HepG2 (cell line): Measurements from ENCODE around the gene LEAP2. TPM values are rescaled to one million over a fixed set of nuclear protein-coding genes. Genes with fewer than 3 reads are reported as not detected.

ENCODE experiments used
- BCL6 ChIP-seq: IDR thresholded peaks from 2 replicates; pipeline ENCODE4 v1.6.1; 2016; ENCODE audit warnings: missing genetic modification reagents, missing compliant biosample characterization
- EP300 ChIP-seq, 3 experiments: sonication (generic) in 1 of 3; formaldehyde crosslinking in 1 of 3; IDR thresholded peaks; 2 replicates each; pipeline versions ENCODE4 v1.5.1 to v1.6.1; 2011 to 2020; ENCODE audit warnings: low read depth in 2 of 3, low read length in 2 of 3, borderline replicate concordance in 1 of 3, improper control_type of control experiment in 1 of 3, mild to moderate bottlenecking in 1 of 3, missing genetic modification reagents in 1 of 3, moderate library complexity in 1 of 3
- FOXM1 ChIP-seq: sonication (generic); formaldehyde crosslinking; IDR thresholded peaks from 2 replicates; pipeline ENCODE4 v1.5.0; 2020; ENCODE audit warnings: missing genetic modification reagents
- MTF2 ChIP-seq: sonication (generic); formaldehyde crosslinking; IDR thresholded peaks from 2 replicates; pipeline ENCODE4 v1.5.0; 2020; ENCODE audit warnings: missing genetic modification reagents, borderline replicate concordance
- NBN ChIP-seq: fragments of 450-650 bp; conservative IDR thresholded peaks from 2 replicates; pipeline ENCODE4 v1.6.1; 2017
- NCOA1 ChIP-seq: sonication (generic); formaldehyde crosslinking; IDR thresholded peaks from 2 replicates; pipeline ENCODE4 v1.9.0; 2021; ENCODE audit warnings: missing genetic modification reagents
- RORA ChIP-seq: sonication (generic); formaldehyde crosslinking; IDR thresholded peaks from 2 replicates; pipeline ENCODE4 v1.5.0; 2020; ENCODE audit warnings: mild to moderate bottlenecking, missing genetic modification reagents, moderate library complexity
- SIX1 ChIP-seq: sonication (generic); formaldehyde crosslinking; IDR thresholded peaks from 2 replicates; pipeline ENCODE4 v1.4.0; 2020; ENCODE audit warnings: missing genetic modification reagents, borderline replicate concordance
- TAF1 ChIP-seq: sonication (generic); formaldehyde crosslinking; IDR thresholded peaks from 2 replicates; pipeline ENCODE4 v1.4.0; 2020; ENCODE audit warnings: missing genetic modification reagents
- TAF15 ChIP-seq: fragments of 200-400 bp; formaldehyde crosslinking; IDR thresholded peaks from one replicate; pipeline ENCODE4 v1.6.1; 2018; ENCODE audit warnings: mild to moderate bottlenecking, low read depth, low read length; ENCODE audit not compliant: poor library complexity, severe bottlenecking
- WIZ ChIP-seq: sonication (generic); formaldehyde crosslinking; IDR thresholded peaks from 2 replicates; pipeline ENCODE4 v1.5.1; 2020; ENCODE audit warnings: mild to moderate bottlenecking, missing genetic modification reagents
- ZFP62 ChIP-seq: sonication (generic); formaldehyde crosslinking; IDR thresholded peaks from 2 replicates; pipeline ENCODE4 v1.4.0; 2020; ENCODE audit warnings: missing genetic modification reagents
- ZNF274 ChIP-seq: sonication (generic); formaldehyde crosslinking; IDR thresholded peaks from 2 replicates; pipeline ENCODE4 v1.5.1; 2020; ENCODE audit warnings: mild to moderate bottlenecking, missing genetic modification reagents
- ZNF329 ChIP-seq: sonication (generic); formaldehyde crosslinking; IDR thresholded peaks from 2 replicates; pipeline ENCODE4 v1.9.0; 2021; ENCODE audit warnings: low read depth, mild to moderate bottlenecking, missing genetic modification reagents
- ZNF335 ChIP-seq: sonication (generic); formaldehyde crosslinking; IDR thresholded peaks from 2 replicates; pipeline ENCODE4 v1.4.0; 2020; ENCODE audit warnings: missing genetic modification reagents
- ZNF589 ChIP-seq: sonication (generic); formaldehyde crosslinking; conservative IDR thresholded peaks from 2 replicates; pipeline ENCODE4 v1.8.0; 2022; ENCODE audit warnings: mild to moderate bottlenecking, moderate library complexity, missing genetic modification reagents
- ZNF678 ChIP-seq: sonication (generic); formaldehyde crosslinking; IDR thresholded peaks from 2 replicates; pipeline ENCODE4 v1.4.0; 2020; ENCODE audit warnings: mild to moderate bottlenecking, missing genetic modification reagents
- ZNF839 ChIP-seq: sonication (generic); formaldehyde crosslinking; IDR thresholded peaks from 2 replicates; pipeline ENCODE4 v1.4.0; 2020; ENCODE audit warnings: missing genetic modification reagents, mild to moderate bottlenecking, borderline replicate concordance
- ZSCAN25 ChIP-seq: sonication (generic); formaldehyde crosslinking; IDR thresholded peaks from 2 replicates; pipeline ENCODE4 v1.8.0; 2022; ENCODE audit warnings: mild to moderate bottlenecking, missing genetic modification reagents
- polyA plus RNA-seq, 8 experiments: library from polyadenylated mRNA; depleted of rRNA in 3 of 8; stranded (reverse) in 7 of 8; unstranded in 1 of 8; fragments of >200 nt; fragmentation: Illumina TruSeq in 4 of 8; extraction: Trizol in 4 of 8; gene quantifications; 2 replicates each; pipeline versions ENCODE4 v1.2.1 to v1.2.3, GENCODE V29; 2011 to 2016; ENCODE audit warnings: low read depth in 4 of 8, missing spikeins in 1 of 8, mixed read lengths in 1 of 8; ENCODE audit not compliant: insufficient read depth in 1 of 8
- total RNA-seq, 5 experiments: library from RNA; depleted of rRNA; stranded (reverse); fragments of >200 nt; fragmentation: Illumina TruSeq; extraction: Trizol; gene quantifications; 2 replicates each; pipeline ENCODE4 v1.2.3, GENCODE V29; 2016; ENCODE audit warnings: low read depth in 1 of 5
- TF ChIP-seq, protein P1 (sequence below): sonication (generic); formaldehyde crosslinking; IDR thresholded peaks from 2 replicates; pipeline ENCODE4 v1.5.0; 2020; ENCODE audit warnings: mild to moderate bottlenecking, low read depth, missing genetic modification reagents, borderline replicate concordance
- TF ChIP-seq, protein P2 (sequence below), 2 experiments: sonication (generic) in 1 of 2; formaldehyde crosslinking in 1 of 2; IDR thresholded peaks; 2 replicates each; pipeline versions ENCODE4 v1.6.1 to v1.9.0; 2014 to 2022; ENCODE audit warnings: antibody characterized with exemption in 1 of 2, borderline replicate concordance in 1 of 2, inconsistent platforms in 1 of 2, low read depth in 1 of 2, missing genetic modification reagents in 1 of 2
- TF ChIP-seq, protein P3 (sequence below): sonication (generic); formaldehyde crosslinking; IDR thresholded peaks from 2 replicates; pipeline ENCODE4 v1.4.0; 2020; ENCODE audit warnings: missing genetic modification reagents

Gene LEAP2
- total and polyA plus RNA-seq, 2 of the 13 experiments (the other 11 are each of a cell fraction or from before 2014, with no cell fraction given): 23.9 to 51.9 TPM

DNA sequence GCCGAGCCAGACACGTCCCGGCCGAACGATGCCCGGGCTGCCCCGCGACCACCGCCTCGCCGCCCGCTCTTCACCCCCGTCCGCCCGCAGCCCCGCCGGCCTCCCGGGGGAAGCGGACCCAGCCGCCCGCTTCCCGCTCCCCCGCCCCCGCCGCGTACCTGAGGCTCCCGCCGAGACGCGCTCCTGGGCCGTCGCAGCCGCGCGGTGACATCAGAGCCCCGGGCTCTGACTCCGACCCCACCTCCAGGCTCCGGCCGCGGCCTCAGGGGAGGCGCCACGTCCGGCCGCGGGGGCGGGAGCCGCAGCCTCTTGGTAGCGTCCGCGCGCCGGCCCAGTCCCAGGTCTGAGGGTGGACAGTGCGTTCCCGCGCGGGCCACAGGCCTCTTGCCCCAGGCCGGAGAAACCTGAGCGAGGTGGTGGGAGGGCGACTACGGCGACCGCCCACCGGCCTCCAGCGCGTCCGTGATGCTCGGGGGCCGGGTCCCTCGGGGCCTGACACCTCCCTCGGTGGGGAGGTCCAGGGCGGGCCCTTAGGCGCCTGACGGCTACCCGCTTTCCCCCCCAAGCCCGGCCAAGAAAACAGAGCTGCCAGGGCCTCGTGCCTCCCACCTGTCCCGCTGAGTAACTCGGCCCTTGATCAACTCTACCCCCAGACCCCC lies 42.9 kb upstream of the LEAP2 start, which contains the start of gene SHROOM1 (continued):
- TF ChIP-seq TAF15 (no peak), SIX1 (CRISPR knock-in tag) (0 out of 2 replicates have a peak, but pooled peaks have one; percentile 26), ZNF335 (CRISPR knock-in tag) (no peak), ZFP62 (CRISPR knock-in tag) (no peak), RORA (no peak), MTF2 (CRISPR knock-in tag) (0 out of 2 replicates have a peak, but pooled peaks have one; percentile 45), ZNF678 (no peak; the same call in 1 of the 2 replicates), ZNF274 (peak; percentile 65; the same call in 1 of the 2 replicates), EP300 (IDR thresholded peaks at IDR 0.05; ENCODE audit: low read depth in 2 of 2, low read length in 2 of 2) (no peak), EP300 (CRISPR knock-in tag; IDR thresholded peaks at IDR 0.05; ENCODE audit: borderline replicate concordance) (peak; percentile 27; the same call in 1 of the 2 replicates), ZNF589 (CRISPR knock-in tag) (no peak; the same call in 1 of the 2 replicates), BCL6 (CRISPR knock-in tag) (peak; percentile 54), ZNF329 (CRISPR knock-in tag) (no peak), NBN (no peak), FOXM1 (CRISPR knock-in tag) (no peak), NCOA1 (CRISPR knock-in tag) (peak; percentile 63; the same call in 1 of the 2 replicates), TAF1 (CRISPR knock-in tag) (peak; percentile 80), ZNF839 (no peak), WIZ (CRISPR knock-in tag) (no peak), ZSCAN25 (peak; percentile 49; the same call in 1 of the 2 replicates)
- TF ChIP-seq, protein P1, sequence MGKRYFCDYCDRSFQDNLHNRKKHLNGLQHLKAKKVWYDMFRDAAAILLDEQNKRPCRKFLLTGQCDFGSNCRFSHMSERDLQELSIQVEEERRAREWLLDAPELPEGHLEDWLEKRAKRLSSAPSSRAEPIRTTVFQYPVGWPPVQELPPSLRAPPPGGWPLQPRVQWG (CRISPR knock-in tag): no peak
- TF ChIP-seq, protein P2, sequence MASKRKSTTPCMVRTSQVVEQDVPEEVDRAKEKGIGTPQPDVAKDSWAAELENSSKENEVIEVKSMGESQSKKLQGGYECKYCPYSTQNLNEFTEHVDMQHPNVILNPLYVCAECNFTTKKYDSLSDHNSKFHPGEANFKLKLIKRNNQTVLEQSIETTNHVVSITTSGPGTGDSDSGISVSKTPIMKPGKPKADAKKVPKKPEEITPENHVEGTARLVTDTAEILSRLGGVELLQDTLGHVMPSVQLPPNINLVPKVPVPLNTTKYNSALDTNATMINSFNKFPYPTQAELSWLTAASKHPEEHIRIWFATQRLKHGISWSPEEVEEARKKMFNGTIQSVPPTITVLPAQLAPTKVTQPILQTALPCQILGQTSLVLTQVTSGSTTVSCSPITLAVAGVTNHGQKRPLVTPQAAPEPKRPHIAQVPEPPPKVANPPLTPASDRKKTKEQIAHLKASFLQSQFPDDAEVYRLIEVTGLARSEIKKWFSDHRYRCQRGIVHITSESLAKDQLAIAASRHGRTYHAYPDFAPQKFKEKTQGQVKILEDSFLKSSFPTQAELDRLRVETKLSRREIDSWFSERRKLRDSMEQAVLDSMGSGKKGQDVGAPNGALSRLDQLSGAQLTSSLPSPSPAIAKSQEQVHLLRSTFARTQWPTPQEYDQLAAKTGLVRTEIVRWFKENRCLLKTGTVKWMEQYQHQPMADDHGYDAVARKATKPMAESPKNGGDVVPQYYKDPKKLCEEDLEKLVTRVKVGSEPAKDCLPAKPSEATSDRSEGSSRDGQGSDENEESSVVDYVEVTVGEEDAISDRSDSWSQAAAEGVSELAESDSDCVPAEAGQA (IDR thresholded peaks at IDR 0.05; ENCODE audit: low read depth): peak; percentile 53; the same call in 1 of the 2 replicates
- TF ChIP-seq, protein P2 (CRISPR knock-in tag; IDR thresholded peaks at IDR 0.05; ENCODE audit: borderline replicate concordance): no peak
- TF ChIP-seq, protein P3, sequence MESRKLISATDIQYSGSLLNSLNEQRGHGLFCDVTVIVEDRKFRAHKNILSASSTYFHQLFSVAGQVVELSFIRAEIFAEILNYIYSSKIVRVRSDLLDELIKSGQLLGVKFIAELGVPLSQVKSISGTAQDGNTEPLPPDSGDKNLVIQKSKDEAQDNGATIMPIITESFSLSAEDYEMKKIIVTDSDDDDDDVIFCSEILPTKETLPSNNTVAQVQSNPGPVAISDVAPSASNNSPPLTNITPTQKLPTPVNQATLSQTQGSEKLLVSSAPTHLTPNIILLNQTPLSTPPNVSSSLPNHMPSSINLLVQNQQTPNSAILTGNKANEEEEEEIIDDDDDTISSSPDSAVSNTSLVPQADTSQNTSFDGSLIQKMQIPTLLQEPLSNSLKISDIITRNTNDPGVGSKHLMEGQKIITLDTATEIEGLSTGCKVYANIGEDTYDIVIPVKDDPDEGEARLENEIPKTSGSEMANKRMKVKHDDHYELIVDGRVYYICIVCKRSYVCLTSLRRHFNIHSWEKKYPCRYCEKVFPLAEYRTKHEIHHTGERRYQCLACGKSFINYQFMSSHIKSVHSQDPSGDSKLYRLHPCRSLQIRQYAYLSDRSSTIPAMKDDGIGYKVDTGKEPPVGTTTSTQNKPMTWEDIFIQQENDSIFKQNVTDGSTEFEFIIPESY: no peak
